WERI-Rb-1 (cell line): ENCODE measurements around the gene TSEN54.

ENCODE experiments used
- DNase-seq: peaks from one replicate; pipeline ENCODE4 v3.0.0-alpha.2; 2020
- H3K27ac ChIP-seq: fragments of 250-450 bp; sonication (Bioruptor Pico); 2 replicates; pipeline ENCODE4 v1.5.1; 2020; ENCODE audit warnings: mild to moderate bottlenecking, moderate library complexity
- H3K27me3 ChIP-seq: fragments of 250-450 bp; sonication (Bioruptor Pico); 2 replicates; pipeline ENCODE4 v1.5.1; 2021; ENCODE audit warnings: mild to moderate bottlenecking, low read depth, moderate library complexity; ENCODE audit not compliant: insufficient read depth, severe bottlenecking
- H3K36me3 ChIP-seq: fragments of 250-450 bp; sonication (Bioruptor Pico); 2 replicates; pipeline ENCODE4 v1.5.1; 2020; ENCODE audit warnings: mild to moderate bottlenecking, moderate library complexity
- H3K4me3 ChIP-seq: 2 replicates; pipeline ENCODE4 v1.5.1; 2011; ENCODE audit warnings: low read depth, mild to moderate bottlenecking, control low read depth, low read length
- H3K9me3 ChIP-seq: fragments of 250-450 bp; sonication (Bioruptor Pico); 2 replicates; pipeline ENCODE4 v1.5.1; 2021; ENCODE audit warnings: mild to moderate bottlenecking, moderate library complexity; ENCODE audit not compliant: severe bottlenecking
- CTCF ChIP-seq: IDR thresholded peaks from 2 replicates; pipeline ENCODE4 v1.5.1; 2011; ENCODE audit warnings: low read depth, mild to moderate bottlenecking, control low read depth, inconsistent platforms, low read length

The TSEN54 gene

GRCh38 chr17:75536366-75536765, 20.0 kb downstream of the TSEN54 start:
- Histone ChIP-seq H3K9me3 (no peaks in the 10 kb centered on the region), H3K36me3 (peaks cover 78% of the 10 kb centered on the region), H3K4me3 (peak overlapping the region; percentile 7; the same call in 1 of the 2 replicates), H3K27ac (peak overlapping the region; percentile 69), H3K27me3 (no peaks in the 10 kb centered on the region)
- DNase-seq: peak; percentile 69
- no peak for TF ChIP-seq CTCF

DNA sequence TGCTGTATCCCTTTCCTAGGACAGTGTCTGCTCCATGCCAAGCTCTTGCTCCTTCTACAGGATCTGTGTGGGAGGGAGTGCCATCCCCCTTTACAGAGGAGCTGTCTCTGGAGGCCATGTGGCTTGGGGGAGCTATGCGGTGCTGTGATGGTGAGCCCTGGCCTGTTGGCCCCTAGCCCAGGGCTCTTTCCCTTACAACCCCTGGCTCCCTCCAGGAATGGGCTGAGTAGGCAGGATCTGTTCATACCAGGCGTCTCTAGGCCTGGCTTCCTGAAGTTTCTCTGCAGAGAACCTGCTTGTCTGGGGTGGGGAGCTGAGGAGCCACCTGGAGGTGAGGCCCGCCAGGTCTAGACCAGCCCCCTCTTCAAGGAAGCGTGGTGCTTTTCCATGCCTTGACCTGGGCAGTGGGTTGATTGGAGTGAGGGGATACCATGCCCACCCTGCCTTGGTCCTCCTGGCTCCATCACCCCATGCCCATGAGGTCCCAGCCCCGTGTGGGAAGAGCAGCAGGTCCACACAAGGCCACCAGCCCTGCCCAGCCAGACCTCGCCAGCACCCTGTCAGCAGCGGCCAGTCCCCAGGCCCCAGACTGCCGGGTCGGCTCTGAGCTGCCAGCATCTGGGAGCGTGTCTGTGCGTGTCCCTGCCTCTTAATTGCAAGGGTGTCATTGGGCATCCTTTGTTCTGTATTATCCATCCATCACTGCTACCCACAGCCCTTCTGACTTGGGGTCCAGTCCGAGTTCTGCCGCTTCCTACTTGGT, 23.8 kb downstream of the TSEN54 start:
- H3K27me3 ChIP-seq: no peaks in the 10 kb centered on the region
- H3K27ac ChIP-seq: peak overlapping the region; percentile 46
- H3K36me3 ChIP-seq: peaks cover 67% of the 10 kb centered on the region
- no peaks in the 10 kb centered on the region for H3K9me3 ChIP-seq
- no peak overlapping the region for H3K4me3 ChIP-seq
- peak; percentile 38 for DNase-seq
- TF ChIP-seq CTCF: no peak

- DNase-seq: no peak
- no peak for TF ChIP-seq CTCF
- H3K9me3 ChIP-seq: no peaks in the 10 kb centered on the region
- peaks cover 69% of the 10 kb centered on the region for H3K36me3 ChIP-seq
- no peaks in the 10 kb centered on the region for H3K27me3 ChIP-seq
- H3K4me3 ChIP-seq: no peak overlapping the region
- H3K27ac ChIP-seq: peak overlapping the region; percentile 46
Measured at GRCh38 chr17:75540923-75541503, 24.7 kb downstream of the TSEN54 start.

- Histone ChIP-seq H3K9me3 (no peaks in the 10 kb centered on the region), H3K4me3 (no peak overlapping the region), H3K27ac (peak overlapping the region; percentile 23; the same call in 1 of the 2 replicates), H3K27me3 (no peaks in the 10 kb centered on the region), H3K36me3 (peaks cover 74% of the 10 kb centered on the region)
- peak; percentile 15 for DNase-seq
- TF ChIP-seq CTCF: no peak
Measured at GRCh38 chr17:75542229-75542628, 25.9 kb downstream of the TSEN54 start.

GRCh38 chr17:75542728-75543336, 26.5 kb downstream of the TSEN54 start:
- Histone ChIP-seq H3K36me3 (peaks cover 76% of the 10 kb centered on the region), H3K9me3 (no peaks in the 10 kb centered on the region), H3K27ac (peak overlapping the region; percentile 23; the same call in 1 of the 2 replicates), H3K27me3 (no peaks in the 10 kb centered on the region), H3K4me3 (no peak overlapping the region)
- peak; percentile 10 for DNase-seq
- no peak for TF ChIP-seq CTCF
